H9 (cell line): ENCODE results near the gene CD3D. TPM values are rescaled to one million over a fixed set of nuclear protein-coding genes. Genes with fewer than 3 reads are reported as not detected.

Source experiments
- DNase-seq: peaks from one replicate; pipeline ENCODE4 v3.0.0-alpha.2; 2017
- H2AFZ ChIP-seq: one replicate; pipeline ENCODE4 v1.6.1; 2013; ENCODE audit warnings: mild to moderate bottlenecking, low read length, control low read depth, moderate library complexity
- H2AK5ac ChIP-seq: 2 replicates; pipeline ENCODE4 v1.6.1; 2013; ENCODE audit warnings: low read length, control low read depth, mixed read lengths; ENCODE audit not compliant: insufficient read length
- H2BK120ac ChIP-seq: one replicate; pipeline ENCODE4 v1.6.1; 2013; ENCODE audit warnings: low read depth, mild to moderate bottlenecking, low read length, control low read depth, inconsistent platforms; ENCODE audit not compliant: poor library complexity, severe bottlenecking
- H2BK12ac ChIP-seq: 2 replicates; pipeline ENCODE4 v1.6.1; 2013; ENCODE audit warnings: low read length, control low read depth, mixed read lengths, low read depth; ENCODE audit not compliant: insufficient read length
- H2BK15ac ChIP-seq: 2 replicates; pipeline ENCODE4 v1.6.1; 2013; ENCODE audit warnings: low read depth, low read length, control low read depth
- H2BK20ac ChIP-seq: one replicate; pipeline ENCODE4 v1.6.1; 2013; ENCODE audit warnings: low read depth, mild to moderate bottlenecking, low read length, control low read depth, inconsistent platforms; ENCODE audit not compliant: poor library complexity, severe bottlenecking
- H2BK5ac ChIP-seq: 2 replicates; pipeline ENCODE4 v1.6.1; 2013; ENCODE audit warnings: low read length, control low read depth, mixed read lengths; ENCODE audit not compliant: insufficient read length
- H3K14ac ChIP-seq: 2 replicates; pipeline ENCODE4 v1.6.1; 2013; ENCODE audit warnings: low read length, control low read depth; ENCODE audit not compliant: insufficient read depth
- H3K18ac ChIP-seq: 2 replicates; pipeline ENCODE4 v1.6.1; 2013; ENCODE audit warnings: low read depth, mild to moderate bottlenecking, mixed read lengths, low read length, control low read depth; ENCODE audit not compliant: insufficient read length
- H3K23ac ChIP-seq: 2 replicates; pipeline ENCODE4 v1.6.1; 2013; ENCODE audit warnings: low read length, control low read depth, mixed read lengths, low read depth; ENCODE audit not compliant: insufficient read length
- H3K23me2 ChIP-seq: 2 replicates; pipeline ENCODE4 v1.6.1; 2013; ENCODE audit warnings: low read depth, mild to moderate bottlenecking, mixed read lengths, low read length, control low read depth; ENCODE audit not compliant: insufficient read length, poor library complexity, severe bottlenecking
- H3K27ac ChIP-seq: 2 replicates; pipeline ENCODE4 v1.5.1; 2013; ENCODE audit warnings: low read length, control low read depth, mixed read lengths, low read depth; ENCODE audit not compliant: insufficient read length
- H3K27me3 ChIP-seq: 2 replicates; pipeline ENCODE4 v1.6.1; 2013; ENCODE audit warnings: low read length, control low read depth, inconsistent platforms; ENCODE audit not compliant: insufficient read depth
- H3K4ac ChIP-seq: 2 replicates; pipeline ENCODE4 v1.6.1; 2013; ENCODE audit warnings: low read depth, mild to moderate bottlenecking, control low read depth, inconsistent platforms, low read length, moderate library complexity
- H3K4me1 ChIP-seq: 2 replicates; pipeline ENCODE4 v1.6.1; 2013; ENCODE audit warnings: low read length, control low read depth, inconsistent platforms; ENCODE audit not compliant: insufficient read depth
- H3K4me2 ChIP-seq: 2 replicates; pipeline ENCODE4 v1.6.1; 2013; ENCODE audit warnings: low read length, control low read depth, mixed read lengths; ENCODE audit not compliant: insufficient read length, insufficient read depth
- H3K56ac ChIP-seq: 2 replicates; pipeline ENCODE4 v1.6.1; 2013; ENCODE audit warnings: low read depth, mild to moderate bottlenecking, mixed read lengths, low read length, control low read depth; ENCODE audit not compliant: insufficient read length
- H3K79me1 ChIP-seq: 2 replicates; pipeline ENCODE4 v1.6.1; 2013; ENCODE audit warnings: low read depth, mild to moderate bottlenecking, moderate library complexity, low read length, control low read depth, inconsistent platforms; ENCODE audit not compliant: insufficient read depth, poor library complexity, severe bottlenecking
- H3K79me2 ChIP-seq: 2 replicates; pipeline ENCODE4 v1.6.1; 2013; ENCODE audit warnings: low read length, control low read depth, inconsistent platforms; ENCODE audit not compliant: insufficient read depth
- H3K9ac ChIP-seq: 2 replicates; pipeline ENCODE4 v1.6.1; 2013; ENCODE audit warnings: low read length, control low read depth, mixed read lengths; ENCODE audit not compliant: insufficient read length; ENCODE audit errors: extremely low read depth
- H3K9me3 ChIP-seq: one replicate; pipeline ENCODE4 v1.6.1; 2013; ENCODE audit warnings: low read depth, low read length, inconsistent platforms; ENCODE audit not compliant: control insufficient read depth
- H3T11ph ChIP-seq: one replicate; pipeline ENCODE4 v1.6.1; 2013; ENCODE audit warnings: mild to moderate bottlenecking, low read length, control low read depth, inconsistent platforms
- H4K20me1 ChIP-seq: one replicate; pipeline ENCODE4 v1.6.1; 2013; ENCODE audit not compliant: control insufficient read depth, insufficient read length, insufficient read depth
- H4K5ac ChIP-seq: 2 replicates; pipeline ENCODE4 v1.6.1; 2013; ENCODE audit warnings: low read depth, mild to moderate bottlenecking, mixed read lengths, low read length, control low read depth; ENCODE audit not compliant: insufficient read length
- H4K8ac ChIP-seq: replicated peaks from 2 replicates; pipeline ENCODE4 v1.6.1; 2013; ENCODE audit warnings: low read length, control low read depth, mixed read lengths, low read depth; ENCODE audit not compliant: insufficient read length
- H4K91ac ChIP-seq: 2 replicates; pipeline ENCODE4 v1.6.1; 2013; ENCODE audit warnings: low read depth, mild to moderate bottlenecking, moderate library complexity, mixed read lengths, low read length, control low read depth; ENCODE audit not compliant: insufficient read length
- H3K27ac Mint-ChIP-seq, 3 experiments: 2 replicates in 2 of 3; 3 replicates in 1 of 3; pipeline ENCODE4 v1.8.0; 2020 to 2021; ENCODE audit warnings: mixed read lengths in 3 of 3, mild to moderate bottlenecking in 1 of 3, moderate library complexity in 1 of 3
- H3K27me3 Mint-ChIP-seq: 2 replicates; pipeline ENCODE4 v1.8.0; 2021; ENCODE audit warnings: low read depth, mild to moderate bottlenecking, moderate library complexity, mixed read lengths
- H3K36me3 Mint-ChIP-seq, 3 experiments: 2 replicates in 2 of 3; 3 replicates in 1 of 3; pipeline ENCODE4 v1.8.0; 2020 to 2021; ENCODE audit warnings: low read depth in 3 of 3, mixed read lengths in 3 of 3; ENCODE audit not compliant: insufficient read depth in 1 of 3
- H3K4me1 Mint-ChIP-seq, 2 experiments: 2 replicates each; pipeline ENCODE4 v1.8.0; 2020; ENCODE audit warnings: mixed read lengths in 2 of 2
- H3K4me3 Mint-ChIP-seq, 2 experiments: 2 replicates in 1 of 2; 3 replicates in 1 of 2; pipeline ENCODE4 v1.8.0; 2020 to 2021; ENCODE audit warnings: mild to moderate bottlenecking in 2 of 2, mixed read lengths in 2 of 2, moderate library complexity in 1 of 2
- H3K9me3 Mint-ChIP-seq, 2 experiments: 2 replicates in 1 of 2; 3 replicates in 1 of 2; pipeline ENCODE4 v1.8.0; 2020; ENCODE audit warnings: mild to moderate bottlenecking in 2 of 2, mixed read lengths in 2 of 2, moderate library complexity in 1 of 2
- CTCF ChIP-seq: fragments of 200-600 bp; sonication (generic); conservative IDR thresholded peaks from 3 replicates; pipeline ENCODE4 v1.8.0; 2021; ENCODE audit warnings: antibody characterized with exemption, mild to moderate bottlenecking
- WGBS: extraction: QIAGEN DNeasy Blood & Tissue Kit; methylation state at CpG from one replicate; pipeline ENCODE4 v1.1.7; 2013; ENCODE audit warnings: missing lambda C conversion rate, low lambda C conversion rate, mixed read lengths; ENCODE audit not compliant: insufficient read length; ENCODE audit errors: extremely low coverage; 5-methylcytosine and 5-hydroxymethylcytosine counted together
- total RNA-seq: library from RNA; stranded (reverse); gene quantifications from 2 replicates; pipeline ENCODE4 v1.2.1, GENCODE V29; 2021

Gene CD3D
- total RNA-seq, 1 experiment from 2014 or later = not detected

DNA sequence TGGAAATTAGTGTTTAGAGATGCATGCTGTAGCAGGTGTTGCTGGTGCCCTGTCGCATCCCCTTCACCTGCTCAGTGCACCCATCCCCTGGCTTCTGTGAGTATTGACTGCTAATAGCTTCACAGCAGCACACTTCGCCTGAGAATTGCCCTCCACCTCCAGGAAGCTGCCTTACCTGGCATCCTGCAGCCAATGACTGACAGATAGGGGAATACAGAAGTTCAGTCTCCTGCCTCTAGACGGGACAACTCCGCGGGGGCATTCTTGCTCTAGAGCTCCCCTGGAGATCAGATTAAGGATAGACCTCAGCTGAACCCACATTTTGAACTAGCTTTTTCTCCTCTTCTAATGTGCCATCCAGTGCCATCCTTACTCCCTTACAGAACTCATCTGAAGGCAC lies 47.3 kb downstream of the CD3D start:
- Histone ChIP-seq H3K4me2 (no peak overlapping the region), H3K23me2 (no peaks in the 10 kb centered on the region), H2BK15ac (no peak overlapping the region), H3K56ac (no peak overlapping the region), H4K91ac (no peak overlapping the region), H3K27ac (no peak overlapping the region), H3K14ac (no peak overlapping the region), H3K79me2 (no peaks in the 10 kb centered on the region), H2AK5ac (no peak overlapping the region), H3K4ac (no peak overlapping the region), H3K18ac (no peak overlapping the region), H3K27me3 (no peaks in the 10 kb centered on the region), H4K20me1 (no peaks in the 10 kb centered on the region), H3K23ac (no peak overlapping the region), H2BK20ac (no peak overlapping the region), H3K9ac (no peak overlapping the region), H2AFZ (no peak overlapping the region), H3K79me1 (no peaks in the 10 kb centered on the region), H4K8ac (no peak overlapping the region), H2BK5ac (no peak overlapping the region), H3T11ph (no peak overlapping the region), H3K9me3 (no peaks in the 10 kb centered on the region), H4K5ac (no peak overlapping the region), H3K4me1 (no peaks in the 10 kb centered on the region), H2BK12ac (no peak overlapping the region), H2BK120ac (no peak overlapping the region)
- no peak for TF ChIP-seq CTCF
- WGBS = no CpG with 5 or more reads among the region's 5 CpGs
- H3K36me3 Mint-ChIP-seq = no peaks in the 10 kb centered on the region
- H3K4me3 Mint-ChIP-seq = no peak overlapping the region
- peak; percentile 45 for DNase-seq
- peaks cover 21% of the 10 kb centered on the region for H3K27me3 Mint-ChIP-seq
- no peaks in the 10 kb centered on the region for H3K9me3 Mint-ChIP-seq
- H3K27ac Mint-ChIP-seq = no peak overlapping the region
- H3K4me1 Mint-ChIP-seq = peaks cover 4% of the 10 kb centered on the region in 2 experiments; a peak in 3 of 4 replicates
